Adrenal gland (tissue), 5 donors: ENCODE measurements around the gene AKR1B1.

Experiments used
- POLR2A ChIP-seq, 2 donors: fragments of 450-650 bp; IDR thresholded peaks; one replicate each; pipeline ENCODE4 v1.6.1; 2017; ENCODE audit warnings: antibody characterized with exemption in 2 of 2, mild to moderate bottlenecking in 2 of 2, moderate library complexity in 1 of 2
- TF ChIP-seq, protein P1 (sequence below), 6 experiments: fragments of 450-650 bp in 4 of 6; fragments of 200-600 bp in 2 of 6; sonication (generic) in 1 of 6; IDR thresholded peaks; 1 replicate in 5 of 6; 2 replicates in 1 of 6; pipeline versions ENCODE4 v1.5.1 to v1.8.0; 2016 to 2021; ENCODE audit warnings: antibody characterized with exemption in 6 of 6, mild to moderate bottlenecking in 2 of 6, moderate library complexity in 1 of 6
- donor health status: DM: no; HTN: no; CAD: no.

DNA sequence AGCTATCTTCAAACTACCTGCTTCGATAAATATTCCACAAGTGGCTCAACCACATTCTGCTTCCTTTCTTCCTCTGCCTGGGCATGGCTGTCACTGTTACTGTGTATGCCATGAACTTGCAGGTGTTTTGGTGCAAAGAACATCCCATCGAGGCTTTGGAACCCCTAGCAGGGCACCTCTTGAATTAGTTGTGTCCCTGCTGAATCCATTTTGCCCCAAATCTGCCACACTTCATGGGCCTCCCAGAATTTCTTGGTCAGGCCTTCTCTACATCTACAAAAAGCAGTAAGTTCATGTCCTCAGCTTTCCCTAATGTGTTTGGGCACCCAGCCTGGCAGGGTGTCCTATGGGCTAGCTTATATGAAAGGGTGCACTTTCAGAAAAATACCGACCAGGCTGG, 53.6 kb downstream of the AKR1B1 start:
- TF ChIP-seq, protein P1, sequence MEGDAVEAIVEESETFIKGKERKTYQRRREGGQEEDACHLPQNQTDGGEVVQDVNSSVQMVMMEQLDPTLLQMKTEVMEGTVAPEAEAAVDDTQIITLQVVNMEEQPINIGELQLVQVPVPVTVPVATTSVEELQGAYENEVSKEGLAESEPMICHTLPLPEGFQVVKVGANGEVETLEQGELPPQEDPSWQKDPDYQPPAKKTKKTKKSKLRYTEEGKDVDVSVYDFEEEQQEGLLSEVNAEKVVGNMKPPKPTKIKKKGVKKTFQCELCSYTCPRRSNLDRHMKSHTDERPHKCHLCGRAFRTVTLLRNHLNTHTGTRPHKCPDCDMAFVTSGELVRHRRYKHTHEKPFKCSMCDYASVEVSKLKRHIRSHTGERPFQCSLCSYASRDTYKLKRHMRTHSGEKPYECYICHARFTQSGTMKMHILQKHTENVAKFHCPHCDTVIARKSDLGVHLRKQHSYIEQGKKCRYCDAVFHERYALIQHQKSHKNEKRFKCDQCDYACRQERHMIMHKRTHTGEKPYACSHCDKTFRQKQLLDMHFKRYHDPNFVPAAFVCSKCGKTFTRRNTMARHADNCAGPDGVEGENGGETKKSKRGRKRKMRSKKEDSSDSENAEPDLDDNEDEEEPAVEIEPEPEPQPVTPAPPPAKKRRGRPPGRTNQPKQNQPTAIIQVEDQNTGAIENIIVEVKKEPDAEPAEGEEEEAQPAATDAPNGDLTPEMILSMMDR (IDR thresholded peaks at IDR 0.05), result no peak
- TF ChIP-seq POLR2A (IDR thresholded peaks at IDR 0.05), result no peak
